Neural cell (in vitro differentiated cells): Measurements from ENCODE around the gene DEAF1. TPM values are rescaled to one million over a fixed set of nuclear protein-coding genes. Genes with fewer than 3 reads are reported as not detected.

Experiments
- H2AFZ ChIP-seq: fragments of 200-600, 300-800 bp; sonication (generic), shearing (Covaris generic); 2 replicates; pipeline ENCODE4 v1.6.0; 2014; ENCODE audit warnings: low read depth, mild to moderate bottlenecking, antibody characterized with exemption, low read length, moderate library complexity
- H3F3A ChIP-seq: fragments of 200-600 bp; shearing (Covaris generic); 2 replicates; pipeline ENCODE4 v1.6.1; 2016; ENCODE audit warnings: mild to moderate bottlenecking, moderate library complexity, mixed read lengths, antibody characterized with exemption, low read length; ENCODE audit not compliant: insufficient read depth, poor library complexity, severe bottlenecking
- H3K27ac ChIP-seq: fragments of 200-600, 300-800 bp; sonication (generic), shearing (Covaris generic); 2 replicates; pipeline ENCODE4 v1.5.1; 2014; ENCODE audit warnings: mild to moderate bottlenecking, low read length, moderate library complexity
- H3K27me3 ChIP-seq: fragments of 300-800, 200-600 bp; sonication (generic), shearing (Covaris generic); 2 replicates; pipeline ENCODE4 v1.6.0; 2014; ENCODE audit warnings: mild to moderate bottlenecking, low read depth, low read length, moderate library complexity; ENCODE audit not compliant: insufficient read depth
- H3K36me3 ChIP-seq: fragments of 300-800, 200-600 bp; sonication (generic), shearing (Covaris generic); 2 replicates; pipeline ENCODE4 v1.5.1; 2014; ENCODE audit warnings: mild to moderate bottlenecking, antibody characterized with exemption, low read length, moderate library complexity; ENCODE audit not compliant: insufficient read depth
- H3K4me2 ChIP-seq: fragments of 300-800, 200-600 bp; sonication (generic), shearing (Covaris generic); 2 replicates; pipeline ENCODE4 v1.6.0; 2014; ENCODE audit warnings: mild to moderate bottlenecking, low read length
- H3K4me3 ChIP-seq: fragments of 300-800, 200-600 bp; sonication (generic), shearing (Covaris generic); 2 replicates; pipeline ENCODE4 v1.5.1; 2014; ENCODE audit warnings: mild to moderate bottlenecking, low read length, moderate library complexity
- H3K79me2 ChIP-seq: fragments of 200-600 bp; shearing (Covaris generic); replicated peaks from 2 replicates; pipeline ENCODE4 v1.6.0; 2014; ENCODE audit warnings: mild to moderate bottlenecking, low read length, moderate library complexity; ENCODE audit not compliant: insufficient read depth
- H3K9ac ChIP-seq: fragments of 300-800, 200-600 bp; sonication (generic), shearing (Covaris generic); 2 replicates; pipeline ENCODE4 v1.6.1; 2016; ENCODE audit warnings: mild to moderate bottlenecking, low read length, mixed read lengths
- H3K9me2 ChIP-seq: fragments of 200-600 bp; shearing (Covaris generic); 2 replicates; pipeline ENCODE4 v1.6.1; 2016; ENCODE audit warnings: mild to moderate bottlenecking, low read length, mixed read lengths; ENCODE audit not compliant: insufficient read depth
- H3K9me3 ChIP-seq: fragments of 200-600, 300-800 bp; sonication (generic), shearing (Covaris generic); 2 replicates; pipeline ENCODE4 v1.6.1; 2016; ENCODE audit warnings: mild to moderate bottlenecking, mixed run types, low read length, moderate library complexity, mixed read lengths
- H4K20me1 ChIP-seq: fragments of 200-600 bp; shearing (Covaris generic); 2 replicates; pipeline ENCODE4 v1.6.1; 2016; ENCODE audit warnings: mild to moderate bottlenecking, mixed run types; ENCODE audit not compliant: insufficient read depth
- CTCF ChIP-seq: fragments of 450-650 bp; IDR thresholded peaks from 2 replicates; pipeline ENCODE4 v1.5.1; 2014; ENCODE audit warnings: antibody characterized with exemption, mild to moderate bottlenecking, moderate library complexity; ENCODE audit not compliant: poor library complexity, severe bottlenecking
- EP300 ChIP-seq: fragments of 450-650 bp; conservative IDR thresholded peaks from 2 replicates; pipeline ENCODE4 v1.6.1; 2014; ENCODE audit warnings: antibody characterized with exemption, mild to moderate bottlenecking, moderate library complexity; ENCODE audit not compliant: poor library complexity, severe bottlenecking
- EZH2 ChIP-seq: fragments of 200-600, 300-800 bp; shearing (Covaris generic), sonication (generic); IDR thresholded peaks from 2 replicates; pipeline ENCODE4 v1.6.1; 2014; ENCODE audit warnings: antibody characterized with exemption, low read length, borderline replicate concordance, mild to moderate bottlenecking; ENCODE audit not compliant: insufficient read depth, poor library complexity, severe bottlenecking
- MXI1 ChIP-seq: fragments of 450-650 bp; conservative IDR thresholded peaks from 2 replicates; pipeline ENCODE4 v1.6.1; 2014; ENCODE audit warnings: antibody characterized with exemption, mild to moderate bottlenecking; ENCODE audit not compliant: poor library complexity, severe bottlenecking
- POLR2AphosphoS5 ChIP-seq: IDR thresholded peaks from 2 replicates; pipeline ENCODE4 v1.6.1; 2012
- RAD21 ChIP-seq: fragments of 450-650 bp; conservative IDR thresholded peaks from 2 replicates; pipeline ENCODE4 v1.6.1; 2014; ENCODE audit warnings: antibody characterized with exemption, mild to moderate bottlenecking, moderate library complexity
- REST ChIP-seq: IDR thresholded peaks from 2 replicates; pipeline ENCODE4 v1.6.1; 2012; ENCODE audit warnings: borderline replicate concordance
- SMC3 ChIP-seq: fragments of 450-650 bp; conservative IDR thresholded peaks from 2 replicates; pipeline ENCODE4 v1.6.1; 2014; ENCODE audit warnings: antibody characterized with exemption, mild to moderate bottlenecking, moderate library complexity; ENCODE audit not compliant: poor library complexity
- TAF1 ChIP-seq: IDR thresholded peaks from 2 replicates; pipeline ENCODE4 v1.6.1; 2012; ENCODE audit warnings: low read depth
- polyA plus RNA-seq: library from polyadenylated mRNA; depleted of rRNA; stranded (reverse); fragments of >200 nt; gene quantifications from 2 replicates; pipeline ENCODE4 v1.2.3, GENCODE V29; 2014

Gene DEAF1
- polyA plus RNA-seq, 1 donor from 2014 or later = 87.6 TPM

DNA sequence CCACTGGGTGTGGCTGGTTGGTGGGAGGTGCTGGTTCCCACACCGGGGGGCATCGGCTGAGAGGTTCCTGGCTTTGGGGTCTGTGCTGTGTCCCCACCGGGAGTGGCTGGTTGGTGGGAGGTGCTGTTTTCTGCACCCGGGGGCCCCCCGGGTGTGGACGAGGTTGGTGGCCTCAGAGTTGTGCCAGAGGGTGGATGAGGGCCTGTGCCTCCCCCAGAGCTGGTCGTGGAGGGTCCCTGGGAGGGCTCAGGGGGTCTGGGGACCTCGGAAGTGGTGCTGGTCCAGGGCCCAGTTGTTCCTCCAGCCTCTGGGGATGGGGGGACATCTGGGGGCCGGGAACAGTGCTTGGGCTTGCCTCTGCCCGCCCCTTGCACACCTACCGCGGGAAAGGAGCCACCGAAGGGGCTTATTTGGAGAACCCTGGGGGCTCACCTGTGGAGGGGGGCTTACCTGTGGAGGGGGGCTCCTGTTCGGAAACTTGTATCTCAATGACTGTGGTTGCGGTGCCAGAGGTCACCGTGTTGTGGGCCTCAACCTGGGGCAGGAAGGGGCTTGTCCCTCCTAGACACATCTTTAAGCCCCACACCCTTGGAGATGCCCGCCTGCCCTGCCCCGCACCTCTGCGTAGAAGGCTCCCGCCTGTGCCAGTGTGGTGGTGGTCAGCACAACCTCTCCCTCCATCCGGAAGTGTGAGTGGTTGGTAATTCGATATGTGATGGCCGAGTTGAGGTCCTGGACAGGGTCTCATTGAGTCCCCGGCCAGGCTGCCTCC lies 76.0 kb downstream of the DEAF1 start:
- Histone ChIP-seq H2AFZ (no peak overlapping the region), H3K27me3 (no peaks in the 10 kb centered on the region), H3K27ac (no peak overlapping the region), H3K9me2 (no peaks in the 10 kb centered on the region), H3K9ac (no peak overlapping the region), H3K79me2 (no peaks in the 10 kb centered on the region), H3K4me3 (no peak overlapping the region), H3K36me3 (no peaks in the 10 kb centered on the region), H4K20me1 (no peaks in the 10 kb centered on the region), H3F3A (no peaks in the 10 kb centered on the region), H3K9me3 (no peaks in the 10 kb centered on the region), H3K4me2 (no peak overlapping the region)
- no peak for TF ChIP-seq EP300
- no peak for TF ChIP-seq CTCF
- TF ChIP-seq EZH2 = no peak
- TF ChIP-seq REST = no peak
- TF ChIP-seq MXI1 = no peak
- TF ChIP-seq SMC3 = no peak
- TF ChIP-seq TAF1 = no peak
- no peak for TF ChIP-seq RAD21
- TF ChIP-seq POLR2AphosphoS5 = no peak

- Histone ChIP-seq H3K9ac (no peak overlapping the region), H3K9me3 (no peaks in the 10 kb centered on the region), H3F3A (no peaks in the 10 kb centered on the region), H3K27ac (no peak overlapping the region), H3K4me2 (no peak overlapping the region), H2AFZ (no peak overlapping the region), H3K27me3 (no peaks in the 10 kb centered on the region), H3K36me3 (no peaks in the 10 kb centered on the region), H3K4me3 (no peak overlapping the region), H4K20me1 (no peaks in the 10 kb centered on the region), H3K79me2 (no peaks in the 10 kb centered on the region), H3K9me2 (no peaks in the 10 kb centered on the region)
- TF ChIP-seq TAF1 = no peak
- no peak for TF ChIP-seq SMC3
- no peak for TF ChIP-seq EP300
- TF ChIP-seq POLR2AphosphoS5 = no peak
- TF ChIP-seq EZH2 = no peak
- TF ChIP-seq CTCF = no peak
- TF ChIP-seq MXI1 = no peak
- no peak for TF ChIP-seq RAD21
- TF ChIP-seq REST = no peak
Measured at GRCh38 chr11:617912-618682, 76.9 kb downstream of the DEAF1 start.
